Cerebellar cortex (tissue), 1 donor: ENCODE data around the gene EDNRA.
"Not testable (repeated sequence)": the region's sequence is repeated elsewhere in the genome, so short reads cannot be mapped to it uniquely, and the experiment has no call there.

Experiments
- DNase-seq: peaks from one replicate; pipeline ENCODE4 v3.0.0-alpha.2; 2015; ENCODE audit warnings: low spot score

The EDNRA gene

GRCh38 chr4:147480891-147481576 is at the start of gene EDNRA:
EDNRA (plus strand) TSS chr4:147481097; CDS start chr4:147485682, 4,585 bp downstream.
- DNase-seq = no peak

- DNase-seq = not testable (repeated sequence)
Observed at GRCh38 chr4:147434370-147434769, 46.5 kb upstream of the EDNRA start.

GRCh38 chr4:147440442-147440841 is 40.5 kb upstream of the EDNRA start:
- DNase-seq = no peak

GRCh38 chr4:147447786-147448185 is 33.1 kb upstream of the EDNRA start:
- no peak for DNase-seq

DNA sequence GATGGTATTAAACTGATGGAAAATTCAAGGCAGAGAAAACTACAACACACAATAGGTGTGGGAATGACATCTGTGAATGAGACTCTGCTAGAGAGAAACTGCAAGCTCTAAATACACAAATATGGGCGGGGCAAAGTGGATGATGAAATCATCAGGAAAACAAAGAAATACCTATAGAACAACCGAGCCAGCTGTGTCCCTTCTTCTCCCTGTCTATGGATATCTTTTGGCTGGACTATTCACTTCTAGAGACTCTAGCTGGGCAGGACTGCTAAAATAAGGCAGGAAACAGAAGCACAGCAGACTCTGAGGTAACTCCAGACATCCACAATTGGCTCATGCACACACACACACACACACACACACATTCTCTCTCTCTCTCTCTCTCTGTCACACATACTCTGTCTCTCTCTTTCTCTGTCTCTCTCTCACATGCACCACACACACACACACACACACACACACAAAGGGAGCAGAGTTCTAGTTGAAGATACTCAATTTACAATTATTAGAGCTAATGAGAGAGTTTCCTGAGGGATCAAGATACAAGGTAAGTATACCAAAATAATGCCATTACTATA is 27.2 kb upstream of the EDNRA start:
- no peak for DNase-seq

GRCh38 chr4:147456706-147457105 is 24.2 kb upstream of the EDNRA start:
- DNase-seq = no peak

DNA sequence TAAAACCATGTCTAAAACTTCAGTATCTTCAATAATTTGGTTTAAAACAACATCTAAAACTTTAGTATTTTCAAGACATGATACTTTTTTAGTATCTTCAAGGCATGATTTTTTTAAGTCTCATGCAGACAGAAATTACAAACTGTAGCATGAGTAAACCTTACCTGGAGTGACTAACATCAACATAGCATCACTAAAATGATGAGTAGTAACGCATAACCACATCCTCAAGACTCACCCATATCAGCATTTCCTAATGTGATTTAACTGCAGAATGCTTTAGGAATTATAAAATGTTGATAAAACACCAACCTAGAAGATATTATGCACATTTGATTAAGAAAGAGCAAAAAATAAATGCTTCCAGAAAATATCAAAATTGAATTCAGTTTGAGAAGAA is 19.7 kb upstream of the EDNRA start:
- no peak for DNase-seq

DNA sequence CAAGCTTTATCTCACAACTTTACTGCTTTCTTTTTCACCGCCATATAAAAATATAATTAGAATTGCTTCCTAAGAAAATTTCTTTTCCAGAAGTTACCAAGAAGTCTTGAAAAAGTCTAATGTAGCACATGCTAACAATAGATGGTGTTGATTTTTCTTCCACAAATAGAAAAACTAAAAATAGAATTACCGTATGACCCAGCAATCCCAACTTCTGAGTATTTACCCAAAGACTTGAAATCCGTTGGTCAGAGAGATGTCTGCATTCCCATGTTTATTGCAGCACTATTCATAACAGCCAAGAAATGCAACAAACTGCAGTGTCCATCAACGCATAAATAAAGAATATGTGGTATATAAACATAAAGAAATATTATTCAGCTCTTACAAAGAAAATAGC is 17.8 kb upstream of the EDNRA start:
- DNase-seq = no peak

- no peak for DNase-seq
Observed at GRCh38 chr4:147465461-147465860, 15.4 kb upstream of the EDNRA start.

DNA sequence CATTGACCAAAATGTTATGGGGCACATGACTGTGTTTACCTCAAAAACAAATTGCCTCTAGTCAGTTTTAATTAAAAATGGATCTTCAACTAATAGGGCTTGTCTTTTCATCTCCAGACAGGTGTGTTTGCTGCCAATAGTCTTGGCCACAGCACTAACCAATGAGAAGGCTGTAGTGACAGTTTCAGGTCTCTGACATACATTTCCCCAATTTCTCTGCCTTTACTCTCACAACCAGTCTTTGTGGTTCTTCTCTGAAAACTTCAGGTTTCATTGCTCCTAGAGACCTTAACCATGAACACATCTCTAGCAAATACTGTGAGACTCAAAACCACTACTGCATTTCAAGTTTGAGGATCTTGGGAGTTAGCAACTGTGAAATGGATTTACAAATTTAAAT is 3.5 kb upstream of the EDNRA start:
- DNase-seq = no peak

GRCh38 chr4:147479376-147479775 is 1.5 kb upstream of the EDNRA start:
- DNase-seq = no peak

DNA sequence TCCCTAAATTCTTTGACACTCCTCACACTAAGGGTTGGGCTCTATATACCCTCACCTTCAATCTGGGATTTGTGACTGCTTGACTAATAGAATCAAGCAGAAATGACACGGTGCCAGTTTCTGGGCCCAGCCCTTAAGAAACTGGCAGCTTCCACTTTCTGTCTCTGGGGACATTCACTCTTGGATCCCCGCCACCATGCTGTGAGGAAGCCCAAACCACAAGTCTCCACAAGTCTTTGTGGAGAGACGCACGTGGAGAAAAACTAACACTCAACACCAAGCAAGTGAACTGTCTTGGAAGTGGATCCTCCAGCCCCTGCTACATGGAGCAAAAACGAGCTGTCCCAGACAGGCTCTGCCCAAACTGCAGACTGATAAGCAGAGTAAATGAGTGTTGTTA is 1.1 kb upstream of the EDNRA start:
- DNase-seq = no peak

- no peak for DNase-seq
Observed at GRCh38 chr4:147480502-147480890, 401 bp upstream of the EDNRA start.

DNA sequence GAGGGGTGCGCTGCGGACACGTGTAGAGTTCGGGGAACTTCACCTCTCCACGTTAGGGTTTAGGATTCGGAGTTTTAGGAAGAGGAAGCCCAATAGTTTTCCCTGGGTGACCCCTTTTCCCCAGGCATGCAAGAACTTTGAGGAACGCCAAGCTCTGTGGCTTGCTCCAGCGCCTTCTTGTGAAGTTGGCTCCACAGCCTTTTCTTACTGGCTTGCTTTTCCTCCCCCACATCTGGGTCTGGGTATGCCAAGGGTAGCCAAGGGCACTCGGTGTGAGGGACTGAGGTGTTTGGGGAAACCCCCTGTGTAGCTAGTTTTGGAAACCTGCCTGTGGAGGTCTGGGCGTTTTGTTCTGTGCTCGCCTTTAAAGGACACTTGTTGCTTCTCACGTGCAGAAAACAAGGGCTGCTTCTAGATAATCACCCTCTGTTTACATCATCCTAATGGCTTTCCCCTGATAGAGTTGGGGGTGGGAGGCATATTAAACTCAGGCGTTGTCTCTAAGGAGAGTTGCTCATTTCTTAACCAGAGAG is 746 bp downstream of the EDNRA start:
- DNase-seq = no peak

DNA sequence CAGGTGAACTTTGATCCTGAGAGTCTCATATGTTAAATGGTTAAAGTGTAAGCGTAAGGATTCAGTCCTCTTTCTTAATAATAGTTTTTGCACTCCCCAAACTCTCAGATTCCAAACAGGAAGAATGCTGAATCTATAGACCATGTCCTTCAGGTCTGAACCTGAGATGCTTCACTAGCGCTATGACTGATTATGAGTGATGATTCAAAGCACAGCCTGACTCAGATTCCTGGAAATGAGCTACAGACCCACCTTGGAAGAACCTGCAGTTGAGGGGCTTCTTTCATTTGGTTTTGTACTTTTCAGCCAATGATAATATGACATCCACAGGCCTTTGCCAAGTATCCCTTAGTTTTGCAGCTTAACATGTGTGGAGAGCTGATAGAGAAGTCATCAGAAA is 1.4 kb downstream of the EDNRA start:
- DNase-seq = no peak

DNA sequence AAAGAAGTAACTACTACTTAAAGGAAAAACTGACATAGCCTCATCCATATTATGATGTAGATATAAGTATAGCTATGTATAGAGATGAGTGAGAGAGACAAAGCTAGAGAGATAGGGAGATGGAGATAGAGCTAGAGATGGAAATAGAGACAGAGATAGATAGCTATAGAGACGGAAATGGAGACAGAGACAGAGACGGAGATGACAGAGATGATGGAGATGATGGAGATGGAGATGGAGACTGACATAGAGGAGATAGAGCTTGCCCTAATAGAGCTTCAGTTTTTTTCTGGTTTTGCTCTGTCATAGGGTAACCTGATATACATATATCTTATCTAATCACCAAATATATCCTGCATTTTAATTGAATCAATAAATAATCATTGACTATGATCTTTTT is 4.3 kb downstream of the EDNRA start:
- DNase-seq = no peak

DNA sequence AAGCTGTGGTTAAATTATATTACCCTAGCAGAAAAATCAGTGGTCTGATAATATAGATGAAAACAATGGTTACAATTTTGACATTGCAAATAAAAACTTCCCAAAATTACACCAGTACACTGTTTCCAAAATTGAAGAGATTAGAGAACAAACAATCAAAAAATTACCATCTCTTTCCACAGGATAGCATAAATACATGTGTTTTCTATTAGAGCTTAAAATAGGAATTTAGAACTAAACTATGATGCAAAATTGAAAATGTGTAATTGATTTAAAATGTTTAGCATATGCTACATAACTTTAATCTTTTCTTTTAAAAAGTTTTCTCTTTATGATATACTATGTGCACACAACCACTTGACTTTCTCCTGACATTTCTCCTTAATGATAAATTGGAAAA is 6.7 kb downstream of the EDNRA start:
- DNase-seq = no peak

GRCh38 chr4:147488556-147488955 is 7.7 kb downstream of the EDNRA start:
- DNase-seq = no peak

- DNase-seq = no peak
Observed at GRCh38 chr4:147491086-147491485, 10.2 kb downstream of the EDNRA start.

DNA sequence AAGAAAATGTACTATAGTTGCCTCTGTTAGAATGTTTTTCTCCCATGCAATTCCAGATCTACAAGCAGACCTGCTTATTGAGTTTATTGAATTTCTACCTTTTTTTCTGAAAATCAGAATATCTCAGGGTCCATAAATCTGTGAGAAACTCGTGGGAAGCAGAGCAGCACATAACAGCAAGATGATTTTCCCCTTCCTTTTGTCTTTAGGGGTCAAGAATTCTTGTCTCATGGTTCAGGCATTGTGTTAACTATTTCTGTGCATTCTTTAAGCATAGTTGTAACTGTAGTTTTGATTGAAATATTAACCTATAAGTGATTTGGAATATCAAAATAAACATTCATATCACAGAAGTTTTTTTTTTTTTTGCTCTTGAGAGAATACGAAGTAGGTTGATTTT is 11.4 kb downstream of the EDNRA start:
- no peak for DNase-seq

DNA sequence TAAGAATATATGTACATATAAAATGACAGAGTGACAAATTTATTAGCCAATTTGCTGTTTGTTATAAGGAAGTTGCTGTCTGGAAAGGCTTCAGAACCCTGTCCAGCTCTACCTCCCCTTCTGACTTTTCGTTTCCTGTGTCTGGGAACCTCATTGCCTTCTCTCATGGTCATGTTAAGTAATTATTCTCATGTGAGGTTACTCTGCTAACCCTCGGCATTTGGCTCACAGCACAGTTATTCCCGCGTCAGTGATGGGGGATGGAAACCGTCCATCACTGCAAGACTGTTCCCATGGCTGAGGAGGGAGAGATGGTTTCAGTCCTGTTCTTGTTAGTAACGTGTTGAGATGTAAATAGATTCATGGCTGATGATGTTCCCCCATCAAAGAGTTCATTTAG is 11.9 kb downstream of the EDNRA start:
- DNase-seq = no peak

DNA sequence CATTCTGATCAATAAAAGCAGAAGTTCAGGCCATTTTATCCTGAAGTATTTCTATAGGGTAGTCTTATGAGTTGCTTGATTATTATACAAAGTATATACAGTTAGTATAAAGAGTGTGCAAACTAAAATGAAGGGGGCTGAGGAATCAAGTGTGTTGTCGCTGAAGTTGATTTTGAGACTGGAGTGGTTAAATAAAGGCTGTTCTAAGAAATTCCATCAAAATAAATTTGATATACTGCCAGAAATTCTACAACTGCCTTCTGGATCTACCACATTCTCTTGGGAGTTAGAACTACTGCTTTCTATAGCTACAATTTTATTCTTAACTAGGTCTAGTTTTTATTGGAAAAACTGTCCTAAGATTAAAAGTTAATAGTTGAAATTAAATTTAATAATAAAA is 12.4 kb downstream of the EDNRA start:
- no peak for DNase-seq

GRCh38 chr4:147494301-147494700 is 13.4 kb downstream of the EDNRA start:
- no peak for DNase-seq

- DNase-seq = no peak
Observed at GRCh38 chr4:147496500-147496899, 15.6 kb downstream of the EDNRA start.
